WERI-Rb-1 (cell line): Measurements from ENCODE around the gene VGLL1.
A peak's percentile ranks its signal among the peaks of the same experiment; 100 is the strongest.

Source experiments
- DNase-seq: peaks from one replicate; pipeline ENCODE4 v3.0.0-alpha.2; 2020
- H3K27ac ChIP-seq: fragments of 250-450 bp; sonication (Bioruptor Pico); 2 replicates; pipeline ENCODE4 v1.5.1; 2020; ENCODE audit warnings: mild to moderate bottlenecking, moderate library complexity
- H3K27me3 ChIP-seq: fragments of 250-450 bp; sonication (Bioruptor Pico); 2 replicates; pipeline ENCODE4 v1.5.1; 2021; ENCODE audit warnings: mild to moderate bottlenecking, low read depth, moderate library complexity; ENCODE audit not compliant: insufficient read depth, severe bottlenecking
- H3K36me3 ChIP-seq: fragments of 250-450 bp; sonication (Bioruptor Pico); 2 replicates; pipeline ENCODE4 v1.5.1; 2020; ENCODE audit warnings: mild to moderate bottlenecking, moderate library complexity
- H3K4me3 ChIP-seq: 2 replicates; pipeline ENCODE4 v1.5.1; 2011; ENCODE audit warnings: low read depth, mild to moderate bottlenecking, control low read depth, low read length
- H3K9me3 ChIP-seq: fragments of 250-450 bp; sonication (Bioruptor Pico); 2 replicates; pipeline ENCODE4 v1.5.1; 2021; ENCODE audit warnings: mild to moderate bottlenecking, moderate library complexity; ENCODE audit not compliant: severe bottlenecking
- TF ChIP-seq, protein P1 (sequence below): IDR thresholded peaks from 2 replicates; pipeline ENCODE4 v1.5.1; 2011; ENCODE audit warnings: low read depth, mild to moderate bottlenecking, control low read depth, inconsistent platforms, low read length

Gene VGLL1

DNA sequence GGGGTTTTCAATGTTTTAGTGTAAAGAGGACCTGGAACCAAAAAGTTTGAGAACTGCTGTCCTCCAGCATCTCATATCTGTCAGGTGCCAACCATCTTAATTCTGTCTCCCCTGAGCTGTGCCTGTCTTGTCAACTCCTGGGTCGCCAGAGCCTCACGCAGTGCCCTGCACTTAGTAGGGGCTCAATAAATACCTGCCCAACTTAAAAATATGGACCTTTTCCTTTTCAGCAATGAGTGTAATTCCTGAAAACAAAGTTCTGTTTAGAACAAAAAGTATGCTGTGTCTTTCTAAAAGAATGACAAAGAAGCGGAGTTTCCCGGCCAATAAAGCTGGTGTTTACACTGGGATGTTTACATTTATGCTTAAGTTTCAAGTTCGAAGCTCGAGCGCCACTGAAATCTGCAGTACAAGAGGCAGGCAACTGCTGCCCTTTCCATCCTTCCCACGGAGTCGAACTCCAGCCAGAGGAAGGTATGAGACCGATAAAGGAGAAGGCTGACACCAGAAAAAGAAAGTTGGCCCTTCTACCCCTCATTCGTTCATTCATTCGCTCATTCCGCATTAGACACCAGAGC, 35.7 kb upstream of the VGLL1 start:
- Histone ChIP-seq H3K36me3 (peaks cover 13% of the 10 kb centered on the region), H3K4me3 (peak overlapping the region; percentile 49), H3K9me3 (no peaks in the 10 kb centered on the region), H3K27me3 (peaks cover 29% of the 10 kb centered on the region), H3K27ac (peak overlapping the region; percentile 86)
- no peak for DNase-seq
- TF ChIP-seq, protein P1, sequence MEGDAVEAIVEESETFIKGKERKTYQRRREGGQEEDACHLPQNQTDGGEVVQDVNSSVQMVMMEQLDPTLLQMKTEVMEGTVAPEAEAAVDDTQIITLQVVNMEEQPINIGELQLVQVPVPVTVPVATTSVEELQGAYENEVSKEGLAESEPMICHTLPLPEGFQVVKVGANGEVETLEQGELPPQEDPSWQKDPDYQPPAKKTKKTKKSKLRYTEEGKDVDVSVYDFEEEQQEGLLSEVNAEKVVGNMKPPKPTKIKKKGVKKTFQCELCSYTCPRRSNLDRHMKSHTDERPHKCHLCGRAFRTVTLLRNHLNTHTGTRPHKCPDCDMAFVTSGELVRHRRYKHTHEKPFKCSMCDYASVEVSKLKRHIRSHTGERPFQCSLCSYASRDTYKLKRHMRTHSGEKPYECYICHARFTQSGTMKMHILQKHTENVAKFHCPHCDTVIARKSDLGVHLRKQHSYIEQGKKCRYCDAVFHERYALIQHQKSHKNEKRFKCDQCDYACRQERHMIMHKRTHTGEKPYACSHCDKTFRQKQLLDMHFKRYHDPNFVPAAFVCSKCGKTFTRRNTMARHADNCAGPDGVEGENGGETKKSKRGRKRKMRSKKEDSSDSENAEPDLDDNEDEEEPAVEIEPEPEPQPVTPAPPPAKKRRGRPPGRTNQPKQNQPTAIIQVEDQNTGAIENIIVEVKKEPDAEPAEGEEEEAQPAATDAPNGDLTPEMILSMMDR = no peak

DNA sequence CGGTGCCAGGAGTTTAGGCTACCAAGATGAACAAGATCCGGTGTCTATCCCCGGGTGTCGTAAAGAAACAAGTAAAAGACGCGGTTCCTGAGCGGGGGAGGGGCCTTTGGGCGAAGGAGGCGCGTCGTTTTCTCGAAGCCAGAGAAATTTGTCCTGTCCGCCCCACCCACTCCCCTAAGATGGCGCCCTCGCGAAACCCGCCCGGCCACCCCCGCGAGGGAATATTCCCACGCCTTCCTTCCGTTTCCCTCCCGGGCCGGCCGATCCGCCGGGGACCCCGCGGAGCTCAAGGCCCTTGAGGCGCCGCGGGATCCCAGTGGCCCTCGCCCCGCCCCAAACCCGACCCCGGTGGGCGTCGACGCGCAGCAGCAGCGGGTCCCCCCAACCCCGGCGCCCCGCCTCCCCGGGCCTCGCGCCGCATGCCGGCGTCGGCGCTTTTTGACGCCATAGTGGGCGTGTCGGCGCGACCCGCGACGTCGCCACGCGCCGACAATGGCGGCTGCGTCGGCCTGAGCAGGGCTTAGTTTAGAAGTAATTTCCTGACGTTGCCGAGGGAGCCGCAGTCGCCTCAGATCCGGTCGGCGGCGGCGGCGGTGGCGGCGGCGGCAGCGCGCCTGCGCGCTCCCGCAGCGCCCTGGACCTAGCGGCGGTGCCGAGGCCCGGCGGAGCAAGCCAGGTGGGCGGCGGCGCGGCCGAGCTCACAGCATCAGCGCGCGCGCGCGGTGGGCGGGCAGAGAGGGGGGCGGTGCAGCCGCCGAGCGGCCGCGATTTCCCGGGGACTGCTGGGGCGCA, 35.1 kb upstream of the VGLL1 start:
- TF ChIP-seq, protein P1 = no peak
- peaks cover 19% of the 10 kb centered on the region for H3K36me3 ChIP-seq
- DNase-seq = peak; percentile 78
- H3K9me3 ChIP-seq = no peaks in the 10 kb centered on the region
- peak overlapping the region; percentile 85 for H3K4me3 ChIP-seq
- H3K27ac ChIP-seq = peak overlapping the region; percentile 86
- peaks cover 27% of the 10 kb centered on the region for H3K27me3 ChIP-seq

DNA sequence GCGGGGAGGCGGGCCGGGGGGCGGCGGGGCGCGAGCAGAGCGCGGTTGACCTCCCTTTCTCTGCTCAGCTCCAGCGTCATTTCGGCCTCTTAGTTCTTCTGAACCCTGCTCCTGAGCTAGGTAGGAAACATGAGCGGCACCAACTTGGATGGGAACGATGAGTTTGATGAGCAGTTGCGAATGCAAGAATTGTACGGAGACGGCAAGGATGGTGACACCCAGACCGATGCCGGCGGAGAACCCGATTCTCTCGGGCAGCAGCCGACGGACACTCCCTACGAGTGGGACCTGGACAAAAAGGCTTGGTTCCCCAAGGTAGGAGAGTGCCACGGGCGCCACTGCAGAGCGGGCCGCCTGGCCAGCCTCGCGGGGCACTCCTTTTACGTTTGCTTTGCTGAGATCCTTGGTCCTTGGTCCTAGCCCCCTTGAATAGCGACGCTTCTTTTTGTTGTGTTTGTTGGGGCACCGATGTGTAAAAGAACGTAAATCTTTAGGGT, 34.4 kb upstream of the VGLL1 start, which contains the start of gene HTATSF1:
HTATSF1 (plus strand) TSS at position 37 of the 497 bp plus-strand sequence; CDS start at position 130, 93 bp downstream.
- H3K27ac ChIP-seq = peak within 1 kb of the TSS; percentile 86
- DNase-seq = no peak
- H3K27me3 ChIP-seq = peaks cover 20% of the 10 kb centered on the region
- no peaks in the 10 kb centered on the region for H3K9me3 ChIP-seq
- TF ChIP-seq, protein P1 = no peak
- peak within 1 kb of the TSS; percentile 85 for H3K4me3 ChIP-seq
- peaks cover 19% of the 10 kb centered on the region for H3K36me3 ChIP-seq

GRCh38 chrX:136519069-136519468, 12.9 kb upstream of the VGLL1 start:
- Histone ChIP-seq H3K36me3 (no peaks in the 10 kb centered on the region), H3K9me3 (no peaks in the 10 kb centered on the region), H3K27ac (no peak overlapping the region), H3K27me3 (peaks cover 30% of the 10 kb centered on the region), H3K4me3 (no peak overlapping the region)
- DNase-seq = no peak
- TF ChIP-seq, protein P1 = no peak

DNA sequence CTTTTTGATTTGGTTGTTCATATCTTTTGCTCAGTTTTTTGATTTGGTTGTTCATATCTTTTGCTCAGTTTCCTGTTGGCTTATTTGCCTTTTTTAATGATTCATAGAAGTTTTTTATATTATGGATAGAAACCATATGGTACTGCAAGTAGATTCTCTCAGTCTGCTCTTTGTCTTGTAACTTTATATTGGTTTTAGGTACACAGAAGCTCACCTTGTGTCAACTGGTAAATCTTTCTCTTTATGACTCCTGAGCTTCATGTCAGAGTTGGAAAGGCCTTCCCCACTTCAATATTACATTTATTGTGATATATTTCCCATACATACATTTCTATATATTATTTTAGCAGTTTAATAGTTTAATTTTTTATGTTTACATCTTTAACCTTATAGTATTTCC, 8.2 kb upstream of the VGLL1 start:
- Histone ChIP-seq H3K27me3 (peaks cover 44% of the 10 kb centered on the region), H3K27ac (no peak overlapping the region), H3K36me3 (no peaks in the 10 kb centered on the region), H3K9me3 (no peaks in the 10 kb centered on the region), H3K4me3 (no peak overlapping the region)
- TF ChIP-seq, protein P1 = no peak
- DNase-seq = no peak
